KOPT-K1 (cell line): ENCODE results near the gene FCMR.
A peak's percentile ranks its signal among the peaks of the same experiment; 100 is the strongest.

Experiments
- H3K27ac ChIP-seq: fragments of 200-600 bp; sonication (generic); 2 replicates; pipeline ENCODE4 v1.5.1; 2016; ENCODE audit warnings: antibody characterized with exemption, mild to moderate bottlenecking, low read depth, low read length; ENCODE audit not compliant: poor library complexity, severe bottlenecking
- H3K36me3 ChIP-seq: fragments of 200-600 bp; sonication (generic); 2 replicates; pipeline ENCODE4 v1.5.1; 2017; ENCODE audit warnings: antibody characterized with exemption, mild to moderate bottlenecking, low read length, moderate library complexity; ENCODE audit not compliant: insufficient read depth
- H3K9me3 ChIP-seq: fragments of 200-600 bp; sonication (generic); 2 replicates; pipeline ENCODE4 v1.5.1; 2017; ENCODE audit warnings: antibody characterized with exemption, low read length, mild to moderate bottlenecking; ENCODE audit not compliant: insufficient read depth, poor library complexity, severe bottlenecking

The FCMR gene

GRCh38 chr1:206922524-206922923 lies 783 bp upstream of the FCMR start:
- no peaks in the 10 kb centered on the region for H3K36me3 ChIP-seq
- H3K27ac ChIP-seq: peak overlapping the region; percentile 88
- no peaks in the 10 kb centered on the region for H3K9me3 ChIP-seq

DNA sequence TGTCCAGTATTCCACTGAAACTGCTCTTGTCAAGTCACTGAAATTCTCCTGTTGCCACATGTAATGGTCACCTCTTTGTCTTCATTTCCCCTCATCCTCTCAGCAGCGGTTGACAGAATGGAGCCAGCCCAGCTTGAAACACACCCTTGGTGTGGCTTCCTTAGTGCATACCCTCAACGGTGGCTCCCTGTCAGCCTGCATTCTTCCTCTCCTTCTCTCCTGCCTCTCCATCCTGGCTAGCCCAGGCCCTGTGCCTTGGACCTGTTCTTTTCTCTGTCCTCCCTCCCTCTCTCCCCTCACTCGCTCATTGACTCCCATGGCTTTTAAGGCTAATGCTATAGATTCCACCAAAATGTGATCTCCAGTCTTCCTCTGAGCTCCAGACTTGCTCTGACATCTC lies 3.7 kb downstream of the FCMR start:
- H3K36me3 ChIP-seq: no peaks in the 10 kb centered on the region
- no peak overlapping the region for H3K27ac ChIP-seq
- no peaks in the 10 kb centered on the region for H3K9me3 ChIP-seq

- H3K27ac ChIP-seq: no peak overlapping the region
- H3K9me3 ChIP-seq: no peaks in the 10 kb centered on the region
- H3K36me3 ChIP-seq: no peaks in the 10 kb centered on the region
Measured at GRCh38 chr1:206916000-206916709, 5.6 kb downstream of the FCMR start.

GRCh38 chr1:206915030-206915735 lies 6.6 kb downstream of the FCMR start:
- Histone ChIP-seq H3K36me3 (no peaks in the 10 kb centered on the region), H3K9me3 (no peaks in the 10 kb centered on the region), H3K27ac (no peak overlapping the region)

DNA sequence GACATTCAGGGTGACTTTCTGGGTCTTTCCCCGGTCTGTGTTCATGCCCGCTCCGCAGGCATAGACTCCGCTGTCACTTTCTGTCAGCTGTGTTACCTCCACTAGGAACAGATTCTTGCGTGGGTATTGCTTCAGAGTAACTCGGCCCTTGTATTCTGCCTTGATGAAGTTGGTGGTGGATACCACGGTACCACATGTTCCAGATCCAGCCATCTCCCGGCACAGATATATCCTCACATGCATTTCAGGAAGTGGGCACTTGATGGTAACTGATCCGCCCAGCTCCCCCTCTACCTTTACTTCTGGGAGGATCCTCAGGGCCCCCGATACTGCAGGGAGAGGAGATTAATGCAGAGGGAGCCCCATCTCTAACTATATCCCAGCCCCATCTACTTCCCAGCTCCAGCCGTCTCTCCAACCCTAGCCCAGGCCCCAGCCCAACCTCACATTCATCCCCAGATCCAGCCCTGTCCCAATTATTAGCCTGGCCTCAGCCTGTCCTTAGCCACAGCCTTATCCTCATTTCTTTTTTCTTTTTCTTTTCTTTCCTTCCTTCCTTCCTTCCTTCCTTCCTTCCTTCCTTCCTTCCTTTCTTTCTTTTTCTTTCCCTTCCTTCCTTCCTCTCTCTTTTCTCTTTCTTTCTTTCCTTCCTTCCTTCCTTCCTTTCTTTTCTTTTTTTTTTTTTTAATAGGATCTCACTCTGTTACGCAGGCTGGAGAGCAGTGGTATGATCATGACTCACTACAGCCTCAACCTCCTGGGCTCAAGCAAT lies 7.8 kb downstream of the FCMR start:
- Histone ChIP-seq H3K36me3 (no peaks in the 10 kb centered on the region), H3K9me3 (no peaks in the 10 kb centered on the region), H3K27ac (no peak overlapping the region)

DNA sequence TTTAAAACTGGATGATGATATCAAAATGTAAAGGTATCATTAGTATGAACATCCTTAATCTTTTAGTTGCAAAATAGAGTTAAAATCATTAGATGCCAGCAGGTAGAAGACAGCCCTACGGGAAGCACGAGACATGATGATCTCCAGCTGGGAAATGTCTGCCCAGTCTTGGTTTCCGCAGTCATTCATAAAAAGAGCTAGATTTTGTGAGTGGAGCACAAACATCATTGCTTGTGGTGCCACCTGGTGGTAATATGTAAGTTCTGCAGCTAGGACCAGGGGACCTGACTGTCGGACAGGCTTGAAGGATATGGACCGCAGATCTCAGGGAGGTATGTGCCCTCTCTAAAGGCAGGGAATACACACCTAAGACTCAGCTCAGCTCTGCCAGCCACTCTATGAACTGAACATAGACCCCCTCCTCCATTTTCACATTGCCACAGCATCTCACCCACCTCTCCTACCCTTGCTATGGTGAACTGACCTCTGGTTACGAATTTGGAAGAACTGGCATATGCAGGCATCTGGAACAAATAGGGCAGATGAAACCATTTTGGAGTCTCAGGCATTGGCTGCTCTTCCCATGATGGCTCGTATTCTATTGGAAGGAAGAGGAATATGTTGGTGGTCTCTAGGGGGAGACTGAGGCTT lies 9.2 kb downstream of the FCMR start:
- no peaks in the 10 kb centered on the region for H3K36me3 ChIP-seq
- no peak overlapping the region for H3K27ac ChIP-seq
- H3K9me3 ChIP-seq: no peaks in the 10 kb centered on the region

- no peak overlapping the region for H3K27ac ChIP-seq
- H3K36me3 ChIP-seq: no peaks in the 10 kb centered on the region
- no peaks in the 10 kb centered on the region for H3K9me3 ChIP-seq
Measured at GRCh38 chr1:206911064-206911663, 10.6 kb downstream of the FCMR start.

DNA sequence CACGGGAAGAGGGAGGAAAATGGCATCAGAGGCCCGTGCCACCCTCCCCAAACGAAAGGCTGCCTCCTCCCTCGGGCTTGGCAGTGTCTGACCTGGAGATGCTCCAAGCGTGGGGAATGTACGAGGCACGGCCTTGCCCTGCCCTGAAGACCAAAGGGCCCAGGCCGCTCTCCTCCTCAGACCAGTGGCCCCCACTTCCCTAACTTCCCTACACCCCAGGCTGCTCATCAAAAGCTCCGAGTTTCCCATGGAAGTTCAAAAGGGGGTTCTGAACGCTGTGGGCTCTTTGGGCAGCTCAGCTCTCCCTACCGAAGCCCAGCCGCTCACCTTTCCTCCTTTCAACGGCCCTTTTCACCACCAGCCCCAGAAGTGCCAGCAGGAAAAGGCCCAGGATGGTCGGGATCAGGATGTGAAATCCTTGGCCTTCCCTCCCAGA lies 11.8 kb downstream of the FCMR start:
- H3K36me3 ChIP-seq: no peaks in the 10 kb centered on the region
- H3K27ac ChIP-seq: no peak overlapping the region
- H3K9me3 ChIP-seq: no peaks in the 10 kb centered on the region

- Histone ChIP-seq H3K27ac (no peak overlapping the region), H3K9me3 (no peaks in the 10 kb centered on the region), H3K36me3 (no peaks in the 10 kb centered on the region)
Measured at GRCh38 chr1:206909161-206909882, 12.4 kb downstream of the FCMR start.

DNA sequence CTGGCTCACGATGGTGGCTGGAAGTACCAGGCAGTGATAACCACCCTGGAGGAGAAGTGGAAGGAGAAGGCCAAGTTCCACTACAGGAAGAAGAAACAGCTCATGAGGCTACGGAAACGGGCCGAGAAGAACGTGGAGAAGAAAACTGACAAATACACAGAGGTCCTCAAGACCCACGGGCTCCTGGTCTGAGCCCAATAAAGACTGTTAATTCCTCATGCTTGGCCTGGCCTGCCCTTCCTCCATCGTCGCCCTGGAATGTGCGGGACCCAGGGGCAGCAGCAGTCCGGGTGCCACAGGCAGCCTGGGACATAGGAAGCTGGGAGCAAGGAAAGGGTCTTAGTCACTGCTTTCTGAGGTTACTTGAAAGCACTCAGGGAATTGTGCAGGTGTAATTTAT lies 13.7 kb downstream of the FCMR start:
- no peaks in the 10 kb centered on the region for H3K36me3 ChIP-seq
- H3K27ac ChIP-seq: no peak overlapping the region
- H3K9me3 ChIP-seq: no peaks in the 10 kb centered on the region

GRCh38 chr1:206907304-206907991 lies 14.3 kb downstream of the FCMR start:
- H3K27ac ChIP-seq: no peak overlapping the region
- H3K36me3 ChIP-seq: no peaks in the 10 kb centered on the region
- no peaks in the 10 kb centered on the region for H3K9me3 ChIP-seq

DNA sequence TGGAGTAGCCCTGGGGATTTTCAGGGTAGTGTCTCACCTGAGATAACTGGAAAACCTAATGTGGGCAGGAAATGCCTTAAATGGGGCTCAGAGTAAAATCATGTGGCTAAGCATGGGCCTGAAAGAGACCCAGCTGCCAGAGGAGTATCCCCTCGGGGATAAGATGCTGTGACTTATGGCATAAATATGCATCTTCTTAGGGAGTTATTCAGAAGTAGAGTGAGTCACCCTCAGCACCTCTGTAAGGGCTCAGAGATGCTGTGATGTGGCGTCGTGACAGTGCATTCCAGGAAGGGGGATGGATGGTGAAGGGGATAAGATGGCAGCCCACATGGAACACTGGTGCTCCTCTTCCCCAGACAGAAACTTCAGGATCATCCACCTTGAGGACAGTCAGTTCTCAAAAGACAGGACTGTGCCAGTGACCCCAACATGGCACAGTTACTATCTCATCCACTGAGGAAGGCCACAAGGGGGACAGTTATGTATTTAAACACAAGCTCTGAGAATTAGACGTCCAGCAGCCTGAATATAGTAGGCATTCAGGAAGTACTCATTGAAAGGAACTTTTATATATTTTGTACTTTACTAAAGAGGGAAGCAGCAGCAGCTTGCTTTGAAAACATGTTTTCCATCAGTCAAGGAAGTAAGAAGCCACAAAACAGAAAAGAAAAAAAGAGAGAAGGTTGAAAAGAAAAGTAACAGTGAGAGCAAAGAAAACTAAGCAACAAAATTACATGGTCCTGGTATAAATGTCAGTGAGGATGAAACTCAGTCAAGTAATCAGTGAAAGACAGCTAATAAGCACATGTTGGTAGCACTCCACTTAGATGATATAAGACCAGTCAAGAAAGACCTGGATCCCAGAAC lies 16.2 kb downstream of the FCMR start:
- Histone ChIP-seq H3K36me3 (no peaks in the 10 kb centered on the region), H3K27ac (no peak overlapping the region), H3K9me3 (no peaks in the 10 kb centered on the region)
